HG03378 (cell line): ENCODE measurements around the gene RNASE4.
"Not testable (repeated sequence)": the region's sequence is repeated elsewhere in the genome, so short reads cannot be mapped to it uniquely, and the experiment has no call there.

Experiments
- ATAC-seq: cut with Tn5 transposase; IDR thresholded peaks from one replicate; pipeline ENCODE4 v1.9.1; 2021; ENCODE audit warnings: mild to moderate bottlenecking, moderate library complexity; ENCODE audit not compliant: unreplicated experiment

Gene RNASE4, protein sequence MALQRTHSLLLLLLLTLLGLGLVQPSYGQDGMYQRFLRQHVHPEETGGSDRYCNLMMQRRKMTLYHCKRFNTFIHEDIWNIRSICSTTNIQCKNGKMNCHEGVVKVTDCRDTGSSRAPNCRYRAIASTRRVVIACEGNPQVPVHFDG

DNA sequence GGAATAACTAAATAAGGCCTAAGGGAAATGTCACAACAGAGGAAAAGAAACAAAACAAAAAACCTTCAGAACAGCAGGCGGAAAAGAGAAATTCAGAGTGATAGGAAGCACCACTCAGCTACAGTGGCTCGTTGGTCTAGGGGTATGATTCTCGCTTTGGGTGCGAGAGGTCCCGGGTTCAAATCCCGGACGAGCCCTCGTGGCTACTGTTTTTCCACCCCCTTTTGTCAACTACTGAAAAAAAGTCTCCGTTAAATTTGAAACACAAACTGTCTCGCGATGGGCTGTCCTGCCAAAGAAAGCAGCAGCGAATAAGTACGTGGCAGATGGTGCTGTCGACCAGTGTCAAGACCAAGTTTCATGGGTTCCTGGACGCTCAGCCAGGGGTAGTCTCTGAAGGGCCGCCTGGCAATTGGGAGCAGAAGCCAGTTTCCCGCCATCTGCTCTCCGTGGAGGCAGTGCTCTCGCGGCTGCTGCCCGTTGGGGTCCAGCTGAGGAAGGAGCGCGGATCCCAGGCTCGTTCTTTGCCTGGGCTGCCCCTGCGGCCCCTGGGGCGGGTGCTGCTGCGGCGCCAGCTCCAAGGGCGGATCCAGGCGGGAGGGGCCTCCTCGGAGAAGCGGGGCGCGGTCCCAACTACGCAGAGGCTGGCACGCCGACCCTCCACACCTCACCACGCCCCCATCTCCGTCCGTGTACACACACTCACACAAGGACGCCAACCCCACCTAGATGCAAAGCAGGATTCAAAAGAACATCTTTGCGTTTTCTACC lies at the start of gene RNASE4:
Gene RNASE4, plus strand, starts transcription at position 670 of the 771 bp plus-strand sequence. CDS start 14,812 bp downstream, outside the sequence.
- ATAC-seq: peak; percentile 27

DNA sequence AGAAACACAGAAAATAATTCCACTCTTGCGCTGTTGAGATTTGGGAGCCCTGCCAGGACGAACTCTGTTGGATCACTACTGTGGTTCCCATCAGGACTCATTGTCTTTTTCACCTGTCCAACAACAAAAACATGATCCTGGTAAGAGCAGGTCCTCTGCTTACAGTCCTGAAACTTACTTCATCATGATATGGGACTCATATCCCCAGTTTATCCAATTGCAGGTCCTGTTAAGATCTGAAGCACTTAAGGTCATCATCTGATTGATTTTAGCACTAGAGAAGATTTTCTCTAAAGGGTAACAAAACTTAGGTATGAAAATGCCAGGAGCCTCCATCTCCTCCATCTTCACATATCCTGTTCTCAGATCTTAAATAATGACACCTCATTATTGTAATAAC lies 42.8 kb upstream of the RNASE4 start, which contains the start of gene OR6S1:
Gene OR6S1, minus strand, starts transcription at position 101 of the 400 bp plus-strand sequence. Its CDS starts 0 bp downstream, at position 101.
- ATAC-seq: no peak

DNA sequence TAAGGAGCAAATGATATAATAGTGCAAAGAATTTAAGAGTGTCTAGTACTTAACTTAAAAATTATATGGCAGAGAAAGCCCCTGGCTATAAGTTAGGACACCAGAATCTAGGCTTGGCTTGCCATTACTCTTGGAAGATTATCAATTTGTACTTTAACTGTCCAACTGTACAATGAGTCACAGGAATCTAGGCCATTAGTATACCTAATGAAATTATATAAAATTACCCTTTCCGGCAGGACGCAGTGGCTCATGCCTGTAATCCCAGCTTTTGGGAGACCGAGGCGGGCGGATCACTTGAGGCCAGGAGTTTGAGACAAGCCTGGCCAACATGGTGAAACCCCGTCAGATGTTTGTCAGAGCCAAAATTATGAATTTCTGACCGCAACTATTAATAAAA lies 42.2 kb upstream of the RNASE4 start:
- ATAC-seq: no peak

DNA sequence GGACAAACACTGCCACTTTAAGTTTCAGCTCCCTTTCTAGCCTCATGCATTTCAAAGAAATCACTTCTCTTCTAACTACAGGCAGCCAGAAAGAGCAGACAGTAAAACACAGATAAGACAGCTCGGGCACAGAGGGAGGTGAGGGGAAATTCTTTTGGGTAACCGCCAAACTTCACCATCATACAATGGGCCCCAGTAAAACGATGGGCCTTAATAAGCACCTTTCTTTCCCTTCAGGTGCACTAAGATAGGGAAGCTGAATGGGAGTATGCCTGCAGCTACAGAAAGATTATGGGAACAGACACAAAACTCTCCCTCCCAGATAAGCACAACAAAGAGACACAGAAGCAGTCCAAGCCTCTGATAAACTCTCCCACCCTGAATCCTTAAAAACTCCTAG lies 41.6 kb upstream of the RNASE4 start:
- not testable (repeated sequence) for ATAC-seq

DNA sequence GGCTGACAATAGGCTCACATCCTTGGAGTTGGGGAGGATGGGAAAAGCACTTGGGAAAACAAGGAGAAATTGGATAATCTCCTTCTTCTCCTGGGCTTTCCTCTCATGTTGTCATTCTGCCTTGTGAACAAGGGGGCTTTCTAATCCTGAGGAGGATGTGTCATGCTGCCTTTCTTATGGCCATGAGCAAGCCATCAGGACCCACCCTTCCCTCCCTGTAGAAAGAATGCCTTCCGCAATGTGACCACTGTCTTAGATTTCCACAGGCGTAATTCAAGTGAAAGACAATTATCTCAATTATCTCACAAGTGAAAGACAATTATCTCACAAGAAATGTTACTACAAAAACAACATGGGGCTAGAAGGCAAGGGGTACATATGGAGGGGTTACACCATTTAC lies 39.8 kb upstream of the RNASE4 start:
- no peak for ATAC-seq

DNA sequence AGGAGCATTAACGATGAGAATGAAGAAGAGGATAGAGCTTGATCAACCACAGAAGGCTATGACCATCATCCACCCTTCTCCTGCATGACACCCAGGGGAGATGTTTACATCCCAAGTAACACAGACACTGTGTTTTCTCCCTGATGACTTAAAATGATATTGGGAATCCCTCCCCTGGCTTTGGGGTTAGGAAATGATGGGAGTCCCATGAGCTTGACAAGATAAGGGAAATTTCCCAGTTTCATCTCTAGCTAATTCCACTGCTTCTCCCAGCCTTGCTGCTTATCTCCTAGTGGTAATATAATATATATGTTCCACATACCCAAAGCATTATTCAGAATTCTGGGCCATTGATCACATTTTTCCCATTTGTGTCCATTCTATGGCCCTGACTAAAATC lies 38.9 kb upstream of the RNASE4 start:
- no peak for ATAC-seq

DNA sequence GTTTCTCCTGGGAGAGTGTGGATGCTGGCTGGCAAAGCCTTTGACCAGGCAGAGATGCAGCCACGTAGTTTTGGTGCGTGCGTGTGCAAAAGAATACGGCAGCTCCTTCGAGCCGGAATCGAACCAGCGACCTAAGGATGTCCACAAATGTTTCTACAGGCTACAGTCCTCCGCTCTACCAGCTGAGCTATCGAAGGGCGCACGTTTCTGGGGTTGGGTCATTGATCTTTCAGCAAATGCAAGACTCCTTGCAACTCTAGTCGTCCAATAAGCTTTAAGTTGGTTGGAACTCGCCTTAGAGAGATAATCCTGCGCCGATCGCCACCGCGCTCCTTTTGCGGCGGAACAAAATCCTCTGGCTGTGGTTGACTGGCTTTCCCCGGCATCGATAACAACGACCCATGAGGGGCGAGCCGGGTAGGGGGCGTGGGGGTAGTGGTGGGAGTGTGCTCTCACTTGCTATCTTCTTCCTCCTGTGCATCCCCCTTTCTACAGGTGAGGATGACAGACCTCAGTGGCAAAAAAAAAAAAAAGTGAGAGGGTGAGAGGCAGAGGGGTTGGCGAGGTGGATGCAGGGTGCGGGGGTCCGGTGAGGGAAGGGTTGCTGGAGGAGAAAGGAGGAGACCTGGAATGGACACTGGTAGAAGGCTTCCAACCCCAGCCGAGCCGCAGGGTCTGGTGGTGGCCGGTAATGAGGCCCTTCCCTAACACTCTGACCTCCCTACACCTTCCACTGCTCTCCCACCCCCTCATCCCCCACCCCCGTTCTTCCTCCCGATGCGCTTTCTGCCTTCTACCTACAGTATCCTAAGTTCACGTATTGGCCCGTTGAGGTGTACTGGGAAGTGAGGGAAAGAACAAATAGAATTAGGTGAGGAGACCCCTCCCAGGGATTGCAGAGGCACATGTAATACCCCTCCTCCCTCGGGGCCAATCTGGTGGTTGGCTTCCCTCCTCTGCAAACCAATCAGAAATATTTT lies 31.1 kb upstream of the RNASE4 start:
- ATAC-seq: peak; percentile 47

DNA sequence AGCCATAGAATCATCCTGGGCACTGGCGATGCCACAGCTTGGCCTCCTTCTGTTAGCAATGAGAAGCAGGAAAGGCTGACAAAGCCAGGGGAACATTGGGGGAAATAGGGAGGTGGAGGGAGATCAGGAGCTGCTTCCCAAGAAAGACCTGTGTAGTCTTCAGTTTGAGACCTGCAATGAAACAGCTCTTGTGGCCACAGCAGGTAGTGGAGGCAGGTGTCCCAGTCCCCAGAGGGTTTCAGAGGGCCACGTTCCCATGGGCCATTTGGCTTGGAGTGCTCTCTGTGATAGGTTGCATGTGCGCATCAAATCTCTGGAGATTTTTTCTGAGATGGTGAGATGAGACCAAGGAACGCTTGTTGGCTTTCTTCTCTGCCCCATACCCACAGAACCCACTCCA lies 28.5 kb upstream of the RNASE4 start:
- no peak for ATAC-seq

DNA sequence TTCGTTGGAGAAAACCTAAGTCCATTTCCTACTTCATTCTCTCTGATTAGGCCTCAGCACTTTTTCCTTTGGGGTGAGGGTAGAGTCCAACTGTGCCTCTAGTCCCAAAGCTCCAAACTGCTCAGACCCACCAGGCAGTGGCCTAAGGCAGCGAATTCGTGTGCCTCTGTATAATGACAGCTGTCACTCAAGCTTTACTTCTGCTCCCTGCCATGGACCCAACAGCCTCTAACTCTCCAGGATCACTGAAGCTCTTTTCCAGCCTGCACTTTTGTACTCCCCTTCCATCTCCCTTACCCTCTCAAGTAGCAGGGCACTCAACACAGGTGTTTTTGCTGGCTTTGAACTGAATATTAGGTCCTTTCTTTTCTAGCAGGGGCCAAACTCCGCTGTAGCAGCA lies 28.1 kb upstream of the RNASE4 start:
- ATAC-seq: no peak

DNA sequence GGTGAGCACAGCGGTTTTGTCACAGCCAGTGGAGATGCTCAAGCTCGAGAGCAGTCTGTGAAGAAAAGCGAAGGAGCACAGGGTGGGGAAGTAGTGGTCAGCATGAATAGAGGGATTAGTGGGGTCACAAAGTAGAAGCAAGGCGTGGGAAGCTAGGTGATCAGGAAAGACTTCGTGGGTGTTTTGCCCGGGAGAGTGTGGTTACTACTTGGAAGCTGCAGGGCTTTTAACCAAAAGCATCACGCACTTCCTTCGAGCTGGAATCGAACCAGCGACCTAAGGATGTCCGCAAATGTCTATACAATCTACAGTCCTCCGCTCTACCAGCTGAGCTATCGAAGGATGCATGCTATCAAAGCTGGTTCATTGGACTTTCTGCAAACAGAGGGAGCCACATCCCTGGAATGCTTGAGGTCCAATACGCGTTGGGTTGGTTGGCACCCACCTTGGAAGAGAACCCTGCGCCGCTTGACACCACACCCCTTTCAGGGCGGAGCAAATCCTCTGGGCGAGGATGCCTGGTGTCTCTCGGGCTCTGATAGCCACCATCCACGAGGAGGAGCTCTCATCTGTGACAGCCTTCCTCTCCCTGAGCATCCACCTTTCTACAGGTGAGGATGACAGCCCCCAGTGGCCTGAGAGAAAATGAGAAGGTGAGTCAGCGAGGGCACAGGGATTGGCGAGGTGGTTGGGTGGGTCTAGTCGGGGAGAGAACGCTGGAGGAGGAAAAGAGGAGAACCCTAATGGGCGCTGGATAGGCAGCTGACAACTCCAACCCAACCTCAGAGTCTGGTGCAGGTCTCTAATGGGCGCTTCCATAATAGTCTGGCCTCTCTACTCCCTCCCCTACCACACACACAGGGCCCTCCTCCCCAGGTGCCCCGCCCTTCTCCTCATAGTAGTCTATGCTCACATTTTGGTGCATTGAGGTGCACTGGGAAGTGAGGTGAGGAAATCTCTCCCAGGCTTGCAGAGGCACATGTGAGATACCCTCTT lies 26.8 kb upstream of the RNASE4 start:
- ATAC-seq: no peak

DNA sequence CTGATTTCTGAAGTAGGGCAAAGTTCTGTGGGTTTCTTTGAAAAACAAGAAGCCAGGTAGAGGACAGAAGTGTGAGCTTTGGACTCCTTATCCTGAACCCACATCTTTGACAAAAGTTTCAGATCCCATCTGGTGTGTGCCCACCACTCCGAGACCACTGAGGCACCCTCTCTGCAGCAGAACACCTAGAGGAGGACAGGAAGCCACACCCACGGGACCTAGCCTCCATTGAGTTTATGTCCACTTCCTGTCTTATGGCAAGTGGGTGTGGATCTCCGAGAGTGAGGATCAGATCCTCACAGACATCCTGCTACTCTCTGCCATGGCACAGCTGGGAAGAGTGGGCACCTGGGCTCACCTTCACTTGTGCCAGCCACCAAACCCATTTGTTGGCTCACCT lies 26.1 kb upstream of the RNASE4 start:
- ATAC-seq: no peak

DNA sequence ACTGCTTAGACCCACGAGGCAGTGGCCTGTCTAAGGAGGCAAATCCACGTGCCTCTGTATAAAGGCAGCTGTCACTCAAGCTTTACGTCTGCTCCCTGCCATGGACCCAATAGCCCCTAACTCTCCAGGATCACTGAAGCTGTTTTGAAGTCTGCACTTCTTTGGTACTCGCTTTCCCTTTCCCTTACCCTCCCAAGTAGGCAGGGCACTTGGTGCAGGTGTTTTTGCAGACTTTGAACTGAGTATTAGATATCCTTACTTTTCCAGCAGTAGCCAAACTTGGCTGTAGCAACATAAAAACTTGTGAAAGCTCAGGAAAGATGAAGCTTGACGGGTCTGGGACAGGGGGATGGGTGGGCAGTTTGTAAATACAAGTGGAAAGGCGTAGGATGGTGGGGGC lies 25.0 kb upstream of the RNASE4 start:
- ATAC-seq: no peak

DNA sequence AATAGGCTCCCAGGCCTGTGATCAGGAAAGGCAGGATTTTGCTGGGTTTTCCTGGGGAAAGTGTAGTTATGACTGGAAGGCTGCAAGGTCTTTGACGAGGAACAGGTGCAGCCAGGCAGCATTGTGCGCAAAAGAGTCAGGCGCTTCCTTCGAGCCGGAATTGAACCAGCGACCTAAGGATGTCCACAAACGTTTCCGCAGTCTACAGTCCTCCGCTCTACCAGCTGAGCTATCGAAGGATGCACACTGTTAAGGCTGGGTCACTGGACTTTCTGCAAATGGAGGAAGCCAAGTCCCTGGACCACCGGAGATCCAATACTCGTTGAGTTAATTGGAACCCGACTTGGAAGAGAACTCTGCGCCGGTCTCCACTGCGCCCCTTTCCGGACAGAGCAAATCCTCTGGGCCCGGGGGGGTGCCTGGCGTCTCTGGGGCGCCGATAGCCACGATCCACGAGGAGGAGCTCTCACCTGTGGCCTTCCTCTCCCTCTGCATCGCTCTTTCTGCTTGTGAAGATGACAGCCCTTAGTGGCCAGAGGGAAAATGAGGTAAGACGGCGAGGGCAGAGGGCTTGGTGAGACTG lies 24.5 kb upstream of the RNASE4 start:
- no peak for ATAC-seq

DNA sequence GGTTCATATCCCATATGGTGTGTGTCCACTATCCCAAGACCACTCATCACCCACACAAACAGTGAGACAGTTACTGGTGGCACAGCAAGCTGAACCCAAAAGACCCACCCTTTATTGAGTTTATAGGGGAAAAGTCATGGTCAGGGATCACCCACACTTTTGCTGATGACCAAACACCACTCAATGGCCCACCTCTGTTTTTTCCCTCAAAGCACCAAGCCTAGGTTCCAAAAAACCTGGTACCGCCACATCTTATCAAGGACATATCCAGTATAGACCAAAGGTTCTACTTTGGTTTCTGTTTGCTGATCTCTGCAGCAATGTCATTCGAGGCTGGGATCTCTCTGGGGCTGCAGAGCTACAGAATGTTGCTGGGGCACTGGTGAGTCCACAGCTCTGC lies 23.2 kb upstream of the RNASE4 start:
- no peak for ATAC-seq

DNA sequence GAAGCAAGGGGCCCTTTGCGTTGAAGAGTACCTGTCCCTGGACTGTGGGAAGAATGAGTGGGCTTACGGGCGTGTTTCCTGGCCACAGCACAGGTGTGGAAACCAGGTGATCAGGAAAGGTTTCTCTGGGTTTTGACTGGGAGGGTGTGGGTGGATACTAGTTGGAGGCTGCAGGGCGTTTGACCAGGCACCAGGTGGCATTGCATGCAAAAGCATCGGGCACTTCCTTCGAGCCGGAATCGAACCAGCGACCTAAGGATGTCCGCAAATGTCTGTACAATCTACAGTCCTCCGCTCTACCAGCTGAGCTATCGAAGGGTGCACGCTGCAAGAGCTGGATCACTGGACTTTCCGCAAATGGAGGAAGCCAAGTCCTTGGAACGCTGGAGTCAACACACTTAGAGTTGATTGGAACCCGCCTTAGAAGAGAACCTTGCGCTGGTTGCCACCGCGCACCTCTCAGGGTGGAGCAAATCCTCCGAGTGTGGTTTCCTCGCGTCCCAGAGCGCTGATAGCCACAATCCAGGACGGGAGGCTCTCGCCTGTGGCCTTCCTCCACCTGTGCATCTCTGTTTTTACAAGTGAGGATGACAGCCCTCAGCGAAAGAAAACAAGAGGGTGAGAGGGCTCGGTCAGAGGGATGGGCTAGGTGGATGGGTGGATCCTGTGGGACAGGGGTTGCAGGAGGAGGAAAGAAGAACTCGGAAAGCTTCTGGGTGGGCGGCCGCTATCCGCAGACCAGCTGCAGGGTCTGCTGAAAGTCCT lies 21.2 kb upstream of the RNASE4 start:
- peak; percentile 55 for ATAC-seq

DNA sequence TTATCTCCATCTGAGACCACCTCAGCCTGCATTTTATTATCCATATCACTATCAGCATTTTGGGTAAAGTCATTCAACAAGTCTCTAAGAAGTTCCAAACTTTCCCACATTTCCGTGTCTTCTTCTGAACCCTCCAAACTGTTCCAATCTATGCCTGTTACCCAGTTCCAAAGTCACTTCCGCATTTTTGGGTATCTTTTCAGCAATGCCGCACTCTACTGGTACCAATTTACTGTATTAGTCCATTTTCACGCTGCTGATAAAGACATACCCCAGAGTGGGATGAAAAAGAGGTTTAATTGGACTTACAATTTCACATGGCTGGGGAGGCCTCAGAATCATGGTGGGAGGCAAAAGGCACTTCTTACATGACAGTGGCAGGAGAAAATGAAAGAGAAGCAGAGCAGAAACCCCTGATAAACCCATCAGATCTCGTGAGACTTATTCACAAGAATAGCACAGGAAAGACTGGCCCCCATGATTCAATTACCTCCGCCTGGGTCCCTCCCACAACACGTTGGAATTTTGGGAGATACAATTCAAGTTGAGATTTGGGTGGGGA lies 17.9 kb upstream of the RNASE4 start:
- ATAC-seq: not testable (repeated sequence)

DNA sequence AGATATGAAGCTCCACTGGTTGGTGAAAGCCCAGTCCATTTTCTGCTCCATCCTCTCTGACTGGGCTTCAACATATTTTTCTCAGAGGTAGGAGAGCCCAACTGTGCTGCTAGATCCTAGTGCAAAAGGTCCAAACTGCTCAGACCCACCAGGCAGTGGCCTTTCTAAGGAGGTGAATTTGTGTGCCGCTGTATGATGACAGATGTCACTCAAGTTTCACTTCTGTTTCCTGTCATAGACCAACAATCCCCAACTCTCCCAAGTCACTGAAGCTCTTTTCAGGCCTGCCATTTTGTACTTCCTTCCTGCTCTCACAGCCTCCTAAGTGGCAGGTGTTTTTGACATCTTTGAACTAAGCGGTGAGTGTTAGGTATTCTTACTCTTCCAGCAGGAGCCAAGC lies 16.4 kb upstream of the RNASE4 start:
- ATAC-seq: peak; percentile 85

DNA sequence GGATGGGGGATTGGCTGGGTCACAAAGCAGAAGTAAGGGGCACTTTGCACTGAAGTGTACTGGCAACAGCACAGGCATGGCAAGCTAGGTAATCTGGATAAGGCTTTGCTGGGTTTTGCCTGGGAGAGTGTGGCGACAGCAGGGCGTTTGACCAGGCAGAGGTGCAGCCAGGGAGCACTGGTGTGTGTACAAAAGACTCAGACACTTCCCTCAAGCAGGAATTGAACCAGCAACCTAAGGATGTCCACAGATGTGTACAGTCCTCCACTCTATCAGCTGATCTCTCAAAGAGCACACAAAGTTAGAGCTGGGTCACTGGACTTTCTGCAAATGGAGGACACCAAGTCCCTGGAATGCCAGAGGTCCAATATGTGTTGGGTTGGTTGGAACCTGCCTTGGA lies 15.4 kb upstream of the RNASE4 start:
- no peak for ATAC-seq
